Jurkat, Clone E6-1 (cell line): Measurements from ENCODE around the gene FGF7. TPM values are rescaled to one million over a fixed set of nuclear protein-coding genes. Genes with fewer than 3 reads are reported as not detected.
"Not testable (repeated sequence)": the region's sequence is repeated elsewhere in the genome, so short reads cannot be mapped to it uniquely, and the experiment has no call there.

ENCODE experiments used
- DNase-seq: peaks from one replicate; pipeline ENCODE4 v3.0.0-alpha.2; 2011; ENCODE audit warnings: low read depth, low spot score
- H3K4me3 ChIP-seq: 2 replicates; pipeline ENCODE4 v1.5.1; 2011; ENCODE audit warnings: mild to moderate bottlenecking, low read length, control low read depth, moderate library complexity
- polyA plus RNA-seq: library from polyadenylated mRNA; unstranded; fragments of >200 nt; gene quantifications from one replicate; pipeline ENCODE4 v1.2.1, GENCODE V29; 2012; ENCODE audit warnings: missing spikeins; ENCODE audit not compliant: insufficient read length, insufficient read depth

The FGF7 gene, protein sequence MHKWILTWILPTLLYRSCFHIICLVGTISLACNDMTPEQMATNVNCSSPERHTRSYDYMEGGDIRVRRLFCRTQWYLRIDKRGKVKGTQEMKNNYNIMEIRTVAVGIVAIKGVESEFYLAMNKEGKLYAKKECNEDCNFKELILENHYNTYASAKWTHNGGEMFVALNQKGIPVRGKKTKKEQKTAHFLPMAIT
- not detected for polyA plus RNA-seq

- no peak for DNase-seq
- H3K4me3 ChIP-seq, result peak within 1 kb of the TSS; percentile 14; the same call in 1 of the 2 replicates
These were observed at the start of gene FGF7 for GRCh38 chr15:49423021-49423420. FGF7 (plus strand) TSS chr15:49423242; CDS start chr15:49424298, 1,056 bp downstream.

DNA sequence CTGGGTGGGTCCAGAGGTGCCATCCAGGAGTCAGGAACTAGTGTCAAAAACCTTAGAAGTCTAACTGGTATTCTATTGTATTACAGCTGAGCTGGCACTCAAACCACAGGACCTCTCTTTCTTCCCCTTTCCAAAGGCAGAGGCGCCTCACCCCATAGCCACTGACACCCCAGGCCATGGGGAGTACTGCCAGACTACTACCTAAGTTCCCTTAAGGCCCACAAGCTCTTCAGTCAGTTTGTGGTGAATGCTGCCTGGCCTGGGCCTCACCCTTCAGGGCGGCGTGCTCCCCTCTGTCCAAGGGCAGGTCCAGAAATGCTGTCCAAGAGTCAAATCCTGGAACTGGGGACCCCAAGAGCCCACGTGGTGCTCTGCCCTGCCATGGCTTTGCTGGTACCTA is 43.0 kb upstream of the FGF7 start:
- no peak for DNase-seq
- H3K4me3 ChIP-seq, result no peak overlapping the region

- DNase-seq, result peak; percentile 1
- no peak overlapping the region for H3K4me3 ChIP-seq
These were observed 42.1 kb upstream of the FGF7 start for GRCh38 chr15:49380912-49381311.

- H3K4me3 ChIP-seq, result no peak overlapping the region
- DNase-seq, result no peak
These were observed 40.6 kb upstream of the FGF7 start for GRCh38 chr15:49382394-49382793.

GRCh38 chr15:49383266-49383665 is 39.8 kb upstream of the FGF7 start:
- no peak overlapping the region for H3K4me3 ChIP-seq
- DNase-seq, result no peak

DNA sequence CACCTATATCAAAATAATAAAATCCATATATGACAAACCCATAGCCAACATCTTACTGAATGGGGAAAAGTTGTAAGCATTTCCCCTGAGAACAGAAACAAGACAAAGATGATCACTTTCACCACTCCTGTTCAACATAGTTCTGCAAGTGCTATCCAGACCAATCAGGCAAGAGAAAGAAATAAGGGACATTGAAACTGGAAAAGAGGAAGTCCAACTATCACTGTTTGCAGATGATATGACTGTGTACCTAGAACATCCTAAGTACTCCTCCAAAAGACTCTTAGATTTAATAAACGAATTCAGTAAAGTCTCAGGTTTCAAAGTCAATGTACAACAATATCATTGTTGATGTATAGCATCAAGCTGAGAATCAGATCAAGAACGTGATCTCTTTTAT is 35.6 kb upstream of the FGF7 start:
- H3K4me3 ChIP-seq, result no peak overlapping the region
- DNase-seq, result no peak

GRCh38 chr15:49402515-49403296 is 20.3 kb upstream of the FGF7 start:
- DNase-seq, H3K4me3 ChIP-seq: not testable (repeated sequence)

GRCh38 chr15:49406352-49407118 is 16.5 kb upstream of the FGF7 start:
- no peak overlapping the region for H3K4me3 ChIP-seq
- no peak for DNase-seq

DNA sequence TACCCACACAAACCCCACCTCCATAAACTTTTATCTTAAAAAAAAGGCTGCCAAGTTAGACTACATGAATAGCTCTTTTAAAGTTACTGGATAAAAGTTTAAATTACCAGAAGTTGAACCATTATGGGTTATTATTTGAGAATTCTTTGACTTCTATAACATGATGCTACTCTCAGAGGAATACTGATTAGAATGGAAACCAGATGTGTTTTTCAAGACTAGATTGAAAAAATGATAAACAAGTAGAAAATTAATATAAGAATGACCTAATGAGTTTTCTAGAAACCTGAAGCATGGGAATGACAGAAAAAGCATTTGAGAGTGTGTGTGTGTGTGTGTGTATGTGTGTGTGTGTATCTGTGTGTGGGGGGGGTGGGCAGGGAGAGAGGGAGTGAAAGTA is 12.4 kb upstream of the FGF7 start:
- no peak overlapping the region for H3K4me3 ChIP-seq
- no peak for DNase-seq

DNA sequence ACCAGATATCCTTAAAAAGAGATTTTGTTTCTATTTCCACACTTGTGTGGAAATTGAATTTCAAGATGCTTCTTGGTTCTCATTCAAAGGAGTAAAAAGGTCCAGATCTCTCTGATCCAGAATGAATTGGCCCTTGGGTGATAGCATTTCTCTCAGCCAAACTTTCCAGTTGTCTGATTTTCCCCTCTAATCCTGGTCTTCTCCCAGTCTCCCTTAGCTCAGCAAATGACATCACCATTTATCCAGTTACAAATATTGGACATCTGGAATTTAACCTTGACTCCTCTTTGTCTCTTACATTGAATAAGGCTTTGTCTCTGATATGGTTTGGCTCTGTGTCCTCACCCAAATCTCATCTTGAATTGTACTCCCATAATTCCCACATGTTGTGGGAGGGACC is 10.2 kb upstream of the FGF7 start:
- no peak for DNase-seq
- no peak overlapping the region for H3K4me3 ChIP-seq

DNA sequence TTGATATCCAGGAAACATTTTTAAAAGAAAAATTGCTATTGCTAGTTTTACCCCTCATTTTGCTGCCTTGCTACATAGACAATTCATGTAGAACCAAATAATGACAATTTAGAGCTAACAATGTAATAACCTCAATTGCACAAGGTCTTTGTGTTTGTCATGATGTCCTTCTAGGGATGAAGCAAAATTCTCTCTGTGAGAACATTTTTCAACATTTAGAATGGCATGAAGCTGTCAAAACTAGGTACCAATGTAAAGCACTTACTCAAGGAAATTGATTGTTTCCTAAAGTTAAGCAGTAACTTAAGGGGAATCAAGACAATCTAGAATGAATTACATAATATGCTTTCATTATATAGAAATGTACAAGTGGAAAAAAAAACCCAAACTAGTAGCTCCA is 7.9 kb upstream of the FGF7 start:
- no peak for DNase-seq

GRCh38 chr15:49415638-49416037 is 7.4 kb upstream of the FGF7 start:
- DNase-seq, result no peak

More for the DNA sequence above, 7.9 kb upstream of the FGF7 start:
- no peak overlapping the region for H3K4me3 ChIP-seq

DNA sequence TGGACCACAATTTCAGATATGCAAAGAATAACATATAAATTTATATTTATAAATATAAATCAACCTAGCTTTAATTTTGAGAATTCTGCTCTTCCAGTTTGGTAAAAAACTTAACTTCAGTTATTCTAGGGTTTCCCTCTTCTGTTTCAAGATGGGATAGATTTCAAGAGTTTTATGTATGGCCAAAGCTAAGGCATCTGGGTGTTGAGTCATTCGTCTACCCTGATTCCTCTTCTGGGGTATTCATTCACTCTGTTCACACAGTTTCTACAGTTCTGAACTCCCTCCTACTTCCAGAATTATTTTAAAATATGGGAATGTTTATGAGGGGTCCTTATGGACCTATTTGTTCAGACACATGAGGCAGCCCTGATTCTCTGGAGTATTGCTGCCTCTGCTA is 4.2 kb upstream of the FGF7 start:
- H3K4me3 ChIP-seq, result no peak overlapping the region
- no peak for DNase-seq

More at GRCh38 chr15:49415638-49416037, 7.4 kb upstream of the FGF7 start:
- H3K4me3 ChIP-seq, result no peak overlapping the region

GRCh38 chr15:49421991-49422390 is 1.1 kb upstream of the FGF7 start:
- H3K4me3 ChIP-seq, result peak overlapping the region; percentile 14; the same call in 1 of the 2 replicates
- peak; percentile 66 for DNase-seq

GRCh38 chr15:49423901-49424550 is 984 bp downstream of the FGF7 start:
- DNase-seq, result no peak
- H3K4me3 ChIP-seq, result no peak overlapping the region

DNA sequence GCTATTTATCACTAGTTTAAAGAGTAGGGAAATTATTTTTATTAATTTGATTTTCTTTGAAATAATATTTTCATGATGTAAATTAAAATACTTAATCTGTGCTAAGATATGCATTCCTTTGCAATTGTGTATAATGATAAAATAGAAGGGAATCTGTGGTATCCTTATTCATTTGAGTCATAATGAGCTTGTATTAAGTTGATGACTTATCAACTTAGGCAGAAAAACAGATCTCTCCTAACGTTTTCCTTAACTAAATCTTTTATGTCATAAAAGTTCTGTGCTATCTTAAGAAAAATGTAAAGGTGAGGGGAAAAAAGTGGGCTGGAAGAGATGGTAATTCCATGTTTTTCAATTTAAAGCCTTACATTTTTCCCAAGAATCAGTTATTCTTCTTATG is 1.9 kb downstream of the FGF7 start:
- H3K4me3 ChIP-seq, result no peak overlapping the region
- DNase-seq, result no peak

DNA sequence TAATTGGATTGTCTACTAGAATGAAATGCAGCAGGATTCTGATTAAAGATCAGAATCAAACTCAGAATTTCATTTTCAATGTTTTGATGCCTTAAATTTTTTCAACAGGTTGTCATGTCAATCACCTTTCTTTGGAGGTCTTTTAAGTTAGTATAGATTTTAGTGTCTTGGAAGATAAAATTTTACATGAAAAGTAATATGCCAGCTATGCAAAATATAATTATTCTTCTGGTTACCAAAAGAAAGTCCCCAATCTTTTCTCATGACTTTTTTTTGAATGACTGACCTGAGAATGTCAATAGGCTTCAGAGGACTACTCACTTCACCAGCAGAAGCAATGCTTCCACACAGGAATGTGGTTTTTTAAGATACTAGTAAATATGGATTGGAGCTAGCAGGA is 4.3 kb downstream of the FGF7 start:
- no peak for DNase-seq
- no peak overlapping the region for H3K4me3 ChIP-seq

DNA sequence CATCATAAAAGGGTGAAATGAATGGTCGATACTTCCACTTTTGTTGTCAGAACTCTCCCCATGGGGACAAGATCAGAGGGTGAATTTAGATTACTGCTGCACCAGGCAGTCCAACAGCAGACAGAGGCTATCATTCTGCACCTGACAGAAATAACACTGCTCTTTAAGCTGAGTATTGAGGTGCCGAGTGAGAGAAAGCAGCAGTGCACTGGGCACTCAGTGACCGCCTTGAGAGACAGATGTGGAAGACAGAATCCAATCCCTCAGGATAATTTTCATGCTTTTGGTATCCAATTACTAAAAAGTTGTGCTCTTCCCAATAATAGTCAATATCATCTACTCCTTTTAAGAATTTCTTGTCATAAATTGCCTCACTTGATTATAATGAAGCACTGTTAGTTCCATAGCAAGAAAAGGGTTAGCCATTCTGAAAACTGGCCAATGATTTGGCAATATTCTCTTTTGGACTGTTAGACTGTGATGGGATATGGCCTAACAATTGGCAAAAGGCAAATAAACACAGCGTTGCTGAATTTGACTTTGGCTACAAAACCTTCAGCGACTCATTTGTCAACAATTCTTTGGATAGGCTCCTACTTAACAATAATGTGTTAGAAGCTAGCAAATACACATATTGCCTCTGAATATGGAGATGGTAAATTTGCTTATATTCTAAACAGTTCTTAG is 5.5 kb downstream of the FGF7 start:
- H3K4me3 ChIP-seq, result no peak overlapping the region
- no peak for DNase-seq

GRCh38 chr15:49430046-49430445 is 7.0 kb downstream of the FGF7 start:
- no peak overlapping the region for H3K4me3 ChIP-seq
- peak; percentile 14 for DNase-seq
